IMR-90 (cell line): Measurements from ENCODE around the gene ALPI. TPM values are rescaled to one million over a fixed set of nuclear protein-coding genes. Genes with fewer than 3 reads are reported as not detected.

ENCODE experiments used
- ATAC-seq: fragments of 200-7000 bp; cut with Tn5 transposase; 2 replicates; pipeline ENCODE4 v1.9.1; 2020; ENCODE audit warnings: low read depth, mild to moderate bottlenecking, moderate library complexity
- BruUV-seq: library from RNA; stranded (reverse); fragments of 400-500 nt; replicated peaks from 2 replicates; lab custom pipeline; 2021; lab: Mats Ljungman, UMichigan
- CTCF ChIA-PET: fragments of 300-600 bp; formaldehyde crosslinking; extraction: SDS; loops from one replicate; lab custom pipeline; 2021; ENCODE audit warnings: antibody characterized with exemption; lab: Yijun Ruan, JAX
- POLR2A ChIA-PET: fragments of 300-600 bp; sonication (Branson Sonifier 250); formaldehyde crosslinking; loops from one replicate; lab custom pipeline; 2022; ENCODE audit warnings: antibody characterized with exemption; ENCODE audit not compliant: unreplicated experiment; lab: Charles Lee
- DNase-seq: peaks from one replicate; pipeline ENCODE4 v3.0.0; 2013
- H2AFZ ChIP-seq: replicated peaks from 2 replicates; pipeline ENCODE3; 2013; ENCODE audit warnings: low read length, mild to moderate bottlenecking; ENCODE audit not compliant: poor library complexity
- H2AK5ac ChIP-seq: 2 replicates; pipeline ENCODE4 v1.6.1; 2013; ENCODE audit warnings: low read depth, low read length, inconsistent platforms
- H2AK9ac ChIP-seq: replicated peaks from 2 replicates; pipeline ENCODE3; 2013; ENCODE audit warnings: mild to moderate bottlenecking, low read depth, low read length, moderate library complexity; ENCODE audit not compliant: poor library complexity
- H2BK120ac ChIP-seq: 2 replicates; pipeline ENCODE4 v1.6.1; 2013; ENCODE audit warnings: low read depth, low read length, inconsistent platforms
- H2BK15ac ChIP-seq: 3 replicates; pipeline ENCODE4 v1.6.1; 2013; ENCODE audit warnings: low read depth, low read length, inconsistent platforms
- H2BK20ac ChIP-seq: 2 replicates; pipeline ENCODE4 v1.6.1; 2013; ENCODE audit warnings: low read depth, mild to moderate bottlenecking, inconsistent platforms, low read length, moderate library complexity
- H2BK5ac ChIP-seq: 2 replicates; pipeline ENCODE4 v1.6.1; 2013; ENCODE audit warnings: mild to moderate bottlenecking, low read depth, low read length, inconsistent platforms; ENCODE audit not compliant: poor library complexity, severe bottlenecking
- H3K14ac ChIP-seq: replicated peaks from 2 replicates; pipeline ENCODE4 v1.6.1; 2013; ENCODE audit warnings: low read depth, low read length, inconsistent platforms
- H3K18ac ChIP-seq: 2 replicates; pipeline ENCODE4 v1.6.1; 2013; ENCODE audit warnings: low read depth, low read length, control low read depth
- H3K23ac ChIP-seq: 2 replicates; pipeline ENCODE4 v1.6.1; 2013; ENCODE audit warnings: low read depth, low read length, inconsistent platforms
- H3K27ac ChIP-seq: 2 replicates; pipeline ENCODE4 v1.5.1; 2013; ENCODE audit warnings: mild to moderate bottlenecking, control low read depth, low read length; ENCODE audit not compliant: insufficient read depth
- H3K27me3 ChIP-seq: 2 replicates; pipeline ENCODE4 v1.6.1; 2013; ENCODE audit warnings: low read length; ENCODE audit not compliant: control insufficient read depth, insufficient read depth
- H3K36me3 ChIP-seq: 2 replicates; pipeline ENCODE4 v1.6.1; 2013; ENCODE audit warnings: low read length, mixed read lengths; ENCODE audit not compliant: control insufficient read depth, insufficient read depth
- H3K4ac ChIP-seq: 2 replicates; pipeline ENCODE4 v1.6.1; 2013; ENCODE audit warnings: low read depth, low read length, inconsistent platforms
- H3K4me1 ChIP-seq: 2 replicates; pipeline ENCODE4 v1.6.1; 2013; ENCODE audit warnings: low read length, mixed read lengths; ENCODE audit not compliant: control insufficient read depth, insufficient read depth
- H3K4me2 ChIP-seq: 2 replicates; pipeline ENCODE4 v1.6.1; 2013; ENCODE audit warnings: low read depth, mild to moderate bottlenecking, control low read depth, low read length, moderate library complexity
- H3K4me3 ChIP-seq: 2 replicates; pipeline ENCODE4 v1.5.1; 2013; ENCODE audit warnings: low read depth, mild to moderate bottlenecking, control low read depth, low read length, moderate library complexity; ENCODE audit not compliant: insufficient read depth
- H3K56ac ChIP-seq: 2 replicates; pipeline ENCODE4 v1.6.1; 2013; ENCODE audit warnings: low read length, inconsistent platforms; ENCODE audit not compliant: insufficient read depth; ENCODE audit errors: extremely low read depth
- H3K79me1 ChIP-seq, 2 experiments: 2 replicates each; pipeline ENCODE4 v1.6.1; 2013; ENCODE audit warnings: low read length in 2 of 2, inconsistent platforms in 1 of 2, low read depth in 1 of 2
- H3K9ac ChIP-seq: 2 replicates; pipeline ENCODE4 v1.6.1; 2013; ENCODE audit warnings: low read depth, low read length, control low read depth
- H3K9me1 ChIP-seq: 2 replicates; pipeline ENCODE4 v1.6.1; 2013; ENCODE audit warnings: low read length, inconsistent platforms; ENCODE audit not compliant: insufficient read depth
- H3K9me3 ChIP-seq: 2 replicates; pipeline ENCODE4 v1.6.1; 2013; ENCODE audit warnings: low read length; ENCODE audit not compliant: control insufficient read depth, insufficient read depth
- H4K20me1 ChIP-seq: 2 replicates; pipeline ENCODE4 v1.6.1; 2013; ENCODE audit warnings: low read length, inconsistent platforms; ENCODE audit not compliant: insufficient read depth
- H4K5ac ChIP-seq: 2 replicates; pipeline ENCODE4 v1.6.1; 2013; ENCODE audit warnings: mild to moderate bottlenecking, low read depth, low read length, control low read depth
- H4K8ac ChIP-seq, 2 experiments: 2 replicates each; pipeline ENCODE4 v1.6.1; 2013; ENCODE audit warnings: low read depth in 2 of 2, low read length in 2 of 2, control low read depth in 1 of 2, inconsistent platforms in 1 of 2
- H4K91ac ChIP-seq: 2 replicates; pipeline ENCODE4 v1.6.1; 2013; ENCODE audit warnings: low read depth, low read length, inconsistent platforms; ENCODE audit not compliant: insufficient read depth
- BHLHE40 ChIP-seq: fragments of 150-350 bp; IDR thresholded peaks from 2 replicates; pipeline ENCODE4 v1.6.1; 2016; ENCODE audit warnings: mild to moderate bottlenecking, low read depth, low read length
- RCOR1 ChIP-seq: IDR thresholded peaks from 2 replicates; pipeline ENCODE4 v1.6.1; 2012; ENCODE audit warnings: mild to moderate bottlenecking, low read length, improper control_type of control experiment; ENCODE audit not compliant: insufficient replicate concordance
- WGBS, 2 experiments: methylation state at CpG; one replicate each; pipeline versions ENCODE4 v1.1.5 to v1.1.7; 2013; ENCODE audit warnings: missing lambda C conversion rate in 2 of 2; ENCODE audit not compliant: insufficient read length in 1 of 2; ENCODE audit errors: extremely low coverage in 2 of 2; 5-methylcytosine and 5-hydroxymethylcytosine counted together
- dilution Hi-C: fragments of 300-500 bp; cut with HindIII; formaldehyde crosslinking; loops from one replicate; pipeline ENCODE4 v1.14.3; 2018; ENCODE audit warnings: low sequenced_read_pairs; ENCODE audit not compliant: unreplicated experiment
- in situ Hi-C: fragments of 300-500 bp; cut with MboI; formaldehyde crosslinking; loops from 3 replicates; pipeline ENCODE4 v1.14.3; 2019; ENCODE audit warnings: low sequenced_read_pairs, inconsistent platforms, mixed read lengths
- intact Hi-C: fragments of 100-400 bp; cut with micrococcal nuclease; formaldehyde crosslinking; loops from 2 replicates; pipeline ENCODE4 v1.10.0; 2022
- polyA plus RNA-seq, 3 experiments: library from polyadenylated mRNA; depleted of rRNA; stranded (reverse); fragments of >200 nt; gene quantifications; 2 replicates each; pipeline ENCODE4 v1.2.3, GENCODE V29; 2012; ENCODE audit warnings: low replicate concordance in 1 of 3
- total RNA-seq: library from RNA; depleted of rRNA; stranded (reverse); fragments of >200 nt; gene quantifications from 2 replicates; pipeline ENCODE4 v1.2.3, GENCODE V29; 2012

The ALPI gene
- total and polyA plus RNA-seq, 2 of the 4 experiments (the other 2 are of a cell fraction): not detected

GRCh38 chr2:232421189-232421785 is 34.7 kb upstream of the ALPI start:
- H2AFZ ChIP-seq: no peak overlapping the region
- no peak overlapping the region for H3K23ac ChIP-seq
- H4K8ac ChIP-seq: no peak overlapping the region
- no peak overlapping the region for H3K56ac ChIP-seq
- 12% methylated on average over 6 of the region's 22 CpGs; no CpG with 5 or more reads in 1 of the 2 experiments for WGBS, 2 experiments
- H3K9me1 ChIP-seq: no peaks in the 10 kb centered on the region
- no peak overlapping the region for H2AK9ac ChIP-seq
- no peak overlapping the region for H2BK15ac ChIP-seq
- H3K4me2 ChIP-seq: no peak overlapping the region
- H3K4ac ChIP-seq: no peak overlapping the region
- ChIA-PET CTCF (no interaction called here), POLR2A (no interaction called here)
- no peak for ATAC-seq
- H3K4me3 ChIP-seq: no peak overlapping the region
- H3K14ac ChIP-seq: no peak overlapping the region
- H4K91ac ChIP-seq: no peak overlapping the region
- no peaks in the 10 kb centered on the region for H3K4me1 ChIP-seq
- no peak overlapping the region for H4K5ac ChIP-seq
- H3K9me3 ChIP-seq: peaks cover 5% of the 10 kb centered on the region; the same call in 1 of the 2 replicates
- H2BK120ac ChIP-seq: no peak overlapping the region
- TF ChIP-seq RCOR1 (no peak), BHLHE40 (no peak)
- no peak overlapping the region for H3K9ac ChIP-seq
- no peak overlapping the region for H2BK20ac ChIP-seq
- no peak overlapping the region for H3K18ac ChIP-seq
- H3K27ac ChIP-seq: no peak overlapping the region
- H3K36me3 ChIP-seq: no peaks in the 10 kb centered on the region
- dilution Hi-C loops: no loop called here
- no peak overlapping the region for H2BK5ac ChIP-seq
- BruUV-seq: no TSS peak
- no peaks in the 10 kb centered on the region for H3K79me1 ChIP-seq
- H3K27me3 ChIP-seq: peaks cover 75% of the 10 kb centered on the region
- H2AK5ac ChIP-seq: no peak overlapping the region
- intact Hi-C loops: no loop called here
- no peak for DNase-seq
- H4K20me1 ChIP-seq: no peaks in the 10 kb centered on the region; the same call in 1 of the 2 replicates
- in situ Hi-C loops: no loop called here
